Lung (tissue), 12 donors: ENCODE measurements around the gene PTRHD1. TPM values are rescaled to one million over a fixed set of nuclear protein-coding genes. Genes with fewer than 3 reads are reported as not detected.

ENCODE experiments used
- ATAC-seq: fragments of 200-7000 bp; cut with Tn5 transposase; one replicate; pipeline ENCODE4 v1.9.1; 2020; ENCODE audit warnings: moderate number of reproducible peaks; ENCODE audit not compliant: insufficient read depth, low FRiP score
- DNase-seq, 3 donors: peaks; one replicate each; pipeline ENCODE4 v3.0.0-alpha.2; 2013 to 2017
- H3K27ac ChIP-seq, 2 donors: one replicate each; pipeline ENCODE4 v1.5.1; 2013; ENCODE audit warnings: mild to moderate bottlenecking in 2 of 2, moderate library complexity in 2 of 2, control low read depth in 1 of 2, inconsistent platforms in 1 of 2, low read depth in 1 of 2, low read length in 1 of 2
- H3K27me3 ChIP-seq, 3 donors: one replicate each; pipeline ENCODE4 v1.5.1; 2013; ENCODE audit warnings: low read length in 2 of 3; ENCODE audit not compliant: control insufficient read depth in 3 of 3, insufficient read depth in 3 of 3
- H3K36me3 ChIP-seq, 4 donors: one replicate each; pipeline ENCODE4 v1.5.1; 2013; ENCODE audit warnings: low read length in 4 of 4, mild to moderate bottlenecking in 1 of 4, moderate library complexity in 1 of 4; ENCODE audit not compliant: control insufficient read depth in 4 of 4, insufficient read depth in 4 of 4
- H3K4me1 ChIP-seq, 5 donors: one replicate each; pipeline ENCODE4 v1.5.1; 2013; ENCODE audit warnings: low read length in 5 of 5, mild to moderate bottlenecking in 2 of 5, moderate library complexity in 1 of 5; ENCODE audit not compliant: control insufficient read depth in 5 of 5, insufficient read depth in 5 of 5
- H3K4me3 ChIP-seq: one replicate; pipeline ENCODE4 v1.5.1; 2013; ENCODE audit warnings: mild to moderate bottlenecking, control low read depth, moderate library complexity
- H3K9ac ChIP-seq, 2 donors: one replicate each; pipeline ENCODE4 v1.5.1; 2013; ENCODE audit warnings: low read length in 2 of 2, control low read depth in 1 of 2; ENCODE audit not compliant: insufficient read depth in 1 of 2
- H3K9me3 ChIP-seq, 4 donors: one replicate each; pipeline ENCODE4 v1.5.1; 2013; ENCODE audit warnings: low read length in 3 of 4, mild to moderate bottlenecking in 1 of 4, moderate library complexity in 1 of 4; ENCODE audit not compliant: control insufficient read depth in 4 of 4, insufficient read depth in 3 of 4
- CTCF ChIP-seq: IDR thresholded peaks from 2 replicates; pipeline ENCODE4 v1.5.1; 2012; ENCODE audit warnings: mild to moderate bottlenecking; ENCODE audit errors: control extremely low read depth, extremely low read depth
- whole genome bisulfite sequencing, 2 donors: extraction: QIAGEN DNeasy Blood & Tissue Kit; methylation state at CpG; one replicate each; pipeline ENCODE4 v1.1.7; 2013; 5-methylcytosine and 5-hydroxymethylcytosine counted together
- polyA plus RNA-seq, 2 donors: library from polyadenylated mRNA; stranded (reverse); fragments of 200-250 nt; gene quantifications; one replicate each; pipeline ENCODE4 v1.2.1, GENCODE V29; 2013
- total RNA-seq, 2 donors: library from RNA; depleted of rRNA in 1 of 2; stranded (reverse); fragments of >200 nt in 1 of 2; gene quantifications; one replicate each; pipeline ENCODE4 v1.2.1, GENCODE V29; 2014 to 2021
- donor health status: control.
- donor health status: control.
- donor health status: Bipolar disorder and iron deficiency.
- donor health status: healthy.
- donor health status: DM: yes; HTN: yes; CAD: no.

Gene PTRHD1
- total and polyA plus RNA-seq, 4 donors: 22.3 to 39.2 (median 32.3) TPM

GRCh38 chr2:24791452-24791851 is 1.7 kb downstream of the PTRHD1 start:
- H3K9ac ChIP-seq: no peak overlapping the region
- no peaks in the 10 kb centered on the region for H3K27me3 ChIP-seq
- 95 to 97% methylated on average over 5 of the region's 5 CpGs for WGBS, 2 donors
- DNase-seq (no peak), ATAC-seq (no peak)
- no peaks in the 10 kb centered on the region for H3K36me3 ChIP-seq
- H3K4me1 ChIP-seq: peaks cover 0 to 29% (median 6%) of the 10 kb centered on the region in 5 donors
- no peak for TF ChIP-seq CTCF
- H3K27ac ChIP-seq: no peak overlapping the region
- H3K4me3 ChIP-seq: no peak overlapping the region
- no peaks in the 10 kb centered on the region for H3K9me3 ChIP-seq

- no peak overlapping the region for H3K27ac ChIP-seq
- no peak overlapping the region for H3K4me3 ChIP-seq
- H3K36me3 ChIP-seq: no peaks in the 10 kb centered on the region
- DNase-seq (peak in 2 of 3 donors; percentile 58 to 59), ATAC-seq (no peak)
- H3K9me3 ChIP-seq: no peaks in the 10 kb centered on the region
- WGBS, 2 donors: 65 to 67% methylated on average over 3 of the region's 3 CpGs
- peaks cover 0 to 14% (median 5%) of the 10 kb centered on the region in 5 donors for H3K4me1 ChIP-seq
- no peak overlapping the region for H3K9ac ChIP-seq
- TF ChIP-seq CTCF: no peak
- no peaks in the 10 kb centered on the region for H3K27me3 ChIP-seq
These were observed 4.4 kb downstream of the PTRHD1 start for GRCh38 chr2:24788816-24789215.

- H3K36me3 ChIP-seq: no peaks in the 10 kb centered on the region
- WGBS, 2 donors: 70 to 77% methylated on average over 2 of the region's 2 CpGs
- H3K9me3 ChIP-seq: no peaks in the 10 kb centered on the region
- ATAC-seq (no peak), DNase-seq (no peak)
- H3K4me3 ChIP-seq: no peak overlapping the region
- H3K4me1 ChIP-seq: peaks cover 0 to 11% (median 3%) of the 10 kb centered on the region in 5 donors
- TF ChIP-seq CTCF: no peak
- H3K27ac ChIP-seq: no peak overlapping the region
- no peak overlapping the region for H3K9ac ChIP-seq
- H3K27me3 ChIP-seq: no peaks in the 10 kb centered on the region
These were observed 5.7 kb downstream of the PTRHD1 start for GRCh38 chr2:24787532-24787931.
